DND-41 (cell line): Measurements from ENCODE around the gene ZBTB11.

Source experiments
- EZH2 ChIP-seq: IDR thresholded peaks from 3 replicates; pipeline ENCODE4 v1.6.1; 2012; ENCODE audit warnings: borderline replicate concordance, low read depth, mild to moderate bottlenecking, moderate library complexity, low read length, inconsistent platforms; ENCODE audit not compliant: severe bottlenecking
- TF ChIP-seq, protein P1 (sequence below): IDR thresholded peaks from 2 replicates; pipeline ENCODE4 v1.5.1; 2012; ENCODE audit warnings: borderline replicate concordance, low read length, moderate library complexity, mild to moderate bottlenecking; ENCODE audit not compliant: poor library complexity, severe bottlenecking; ENCODE audit errors: extremely low read depth

DNA sequence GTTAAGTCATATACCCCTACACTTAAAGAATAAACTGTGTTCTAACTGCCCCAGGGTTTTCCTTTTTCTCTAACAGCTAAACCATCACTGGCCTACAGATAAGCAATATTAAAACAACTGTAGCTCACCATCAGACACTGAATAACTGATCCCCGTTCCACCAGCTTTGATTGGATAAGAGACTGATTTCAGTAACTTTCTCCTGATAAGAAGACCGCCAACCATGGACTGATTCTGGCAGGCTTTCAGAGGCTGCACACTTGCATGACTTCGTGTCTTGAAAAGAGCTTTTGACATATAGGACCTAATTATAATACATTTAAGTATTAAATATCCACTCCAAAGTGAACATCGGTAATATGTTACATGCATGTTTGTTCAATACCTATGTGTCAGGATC is 32.2 kb upstream of the ZBTB11 start:
- TF ChIP-seq, protein P1, sequence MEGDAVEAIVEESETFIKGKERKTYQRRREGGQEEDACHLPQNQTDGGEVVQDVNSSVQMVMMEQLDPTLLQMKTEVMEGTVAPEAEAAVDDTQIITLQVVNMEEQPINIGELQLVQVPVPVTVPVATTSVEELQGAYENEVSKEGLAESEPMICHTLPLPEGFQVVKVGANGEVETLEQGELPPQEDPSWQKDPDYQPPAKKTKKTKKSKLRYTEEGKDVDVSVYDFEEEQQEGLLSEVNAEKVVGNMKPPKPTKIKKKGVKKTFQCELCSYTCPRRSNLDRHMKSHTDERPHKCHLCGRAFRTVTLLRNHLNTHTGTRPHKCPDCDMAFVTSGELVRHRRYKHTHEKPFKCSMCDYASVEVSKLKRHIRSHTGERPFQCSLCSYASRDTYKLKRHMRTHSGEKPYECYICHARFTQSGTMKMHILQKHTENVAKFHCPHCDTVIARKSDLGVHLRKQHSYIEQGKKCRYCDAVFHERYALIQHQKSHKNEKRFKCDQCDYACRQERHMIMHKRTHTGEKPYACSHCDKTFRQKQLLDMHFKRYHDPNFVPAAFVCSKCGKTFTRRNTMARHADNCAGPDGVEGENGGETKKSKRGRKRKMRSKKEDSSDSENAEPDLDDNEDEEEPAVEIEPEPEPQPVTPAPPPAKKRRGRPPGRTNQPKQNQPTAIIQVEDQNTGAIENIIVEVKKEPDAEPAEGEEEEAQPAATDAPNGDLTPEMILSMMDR: no peak
- no peak for TF ChIP-seq EZH2
